GM19035 (cell line): ENCODE data around the gene WFDC2.

ENCODE experiments used
- ATAC-seq: cut with Tn5 transposase; IDR thresholded peaks from one replicate; pipeline ENCODE4 v1.9.1; 2021; ENCODE audit not compliant: unreplicated experiment

The WFDC2 gene

GRCh38 chr20:45469336-45470261 lies at the start of gene WFDC2:
WFDC2 (plus strand) TSS chr20:45469753; CDS start chr20:45469782, 29 bp downstream.
- ATAC-seq, result no peak

- no peak for ATAC-seq
Measured at GRCh38 chr20:45420125-45420524, 49.4 kb upstream of the WFDC2 start.

- no peak for ATAC-seq
Measured at GRCh38 chr20:45423700-45424099, 45.9 kb upstream of the WFDC2 start.

GRCh38 chr20:45425561-45425960 lies 44.0 kb upstream of the WFDC2 start:
- no peak for ATAC-seq

GRCh38 chr20:45426320-45427016 lies 43.1 kb upstream of the WFDC2 start:
- no peak for ATAC-seq

- ATAC-seq, result no peak
Measured at GRCh38 chr20:45427236-45428149, 42.1 kb upstream of the WFDC2 start.

GRCh38 chr20:45429618-45430017 lies 39.9 kb upstream of the WFDC2 start:
- no peak for ATAC-seq

GRCh38 chr20:45432294-45432693 lies 37.3 kb upstream of the WFDC2 start:
- ATAC-seq, result no peak

- no peak for ATAC-seq
Measured at GRCh38 chr20:45433316-45433715, 36.2 kb upstream of the WFDC2 start.

GRCh38 chr20:45433976-45434375 lies 35.6 kb upstream of the WFDC2 start:
- ATAC-seq, result no peak

GRCh38 chr20:45436732-45437485 lies 32.6 kb upstream of the WFDC2 start:
- ATAC-seq, result peak; percentile 66

- ATAC-seq, result no peak
Measured at GRCh38 chr20:45440424-45440823, 29.1 kb upstream of the WFDC2 start.

- ATAC-seq, result no peak
Measured at GRCh38 chr20:45440891-45441685, 28.5 kb upstream of the WFDC2 start.

- no peak for ATAC-seq
Measured at GRCh38 chr20:45441746-45442145, 27.8 kb upstream of the WFDC2 start.

GRCh38 chr20:45444050-45444449 lies 25.5 kb upstream of the WFDC2 start:
- ATAC-seq, result no peak

- no peak for ATAC-seq
Measured at GRCh38 chr20:45445805-45446562, 23.6 kb upstream of the WFDC2 start.

- ATAC-seq, result no peak
Measured at GRCh38 chr20:45448270-45448669, 21.3 kb upstream of the WFDC2 start.

- ATAC-seq, result no peak
Measured at GRCh38 chr20:45449528-45449927, 20.0 kb upstream of the WFDC2 start.
